Measurements from ENCODE around the gene TUBA3E.
A peak's percentile ranks its signal among the peaks of the same experiment; 100 is the strongest.
"Not testable (repeated sequence)": the region's sequence is repeated elsewhere in the genome, so short reads cannot be mapped to it uniquely, and the experiment has no call there.

TUBA3E gene

GRCh38 chr2:130187268-130187667, 11.0 kb downstream of the TUBA3E start:
- TF ChIP-seq, protein P1, sequence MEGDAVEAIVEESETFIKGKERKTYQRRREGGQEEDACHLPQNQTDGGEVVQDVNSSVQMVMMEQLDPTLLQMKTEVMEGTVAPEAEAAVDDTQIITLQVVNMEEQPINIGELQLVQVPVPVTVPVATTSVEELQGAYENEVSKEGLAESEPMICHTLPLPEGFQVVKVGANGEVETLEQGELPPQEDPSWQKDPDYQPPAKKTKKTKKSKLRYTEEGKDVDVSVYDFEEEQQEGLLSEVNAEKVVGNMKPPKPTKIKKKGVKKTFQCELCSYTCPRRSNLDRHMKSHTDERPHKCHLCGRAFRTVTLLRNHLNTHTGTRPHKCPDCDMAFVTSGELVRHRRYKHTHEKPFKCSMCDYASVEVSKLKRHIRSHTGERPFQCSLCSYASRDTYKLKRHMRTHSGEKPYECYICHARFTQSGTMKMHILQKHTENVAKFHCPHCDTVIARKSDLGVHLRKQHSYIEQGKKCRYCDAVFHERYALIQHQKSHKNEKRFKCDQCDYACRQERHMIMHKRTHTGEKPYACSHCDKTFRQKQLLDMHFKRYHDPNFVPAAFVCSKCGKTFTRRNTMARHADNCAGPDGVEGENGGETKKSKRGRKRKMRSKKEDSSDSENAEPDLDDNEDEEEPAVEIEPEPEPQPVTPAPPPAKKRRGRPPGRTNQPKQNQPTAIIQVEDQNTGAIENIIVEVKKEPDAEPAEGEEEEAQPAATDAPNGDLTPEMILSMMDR (conservative IDR thresholded peaks at IDR 0.05; ENCODE audit: low read depth, low read length): no peak
- no peak overlapping the region for H3K4me3 ChIP-seq (ENCODE audit: low read depth, low read length)
- DNase-seq (ENCODE audit: low read depth): no peak

DNA sequence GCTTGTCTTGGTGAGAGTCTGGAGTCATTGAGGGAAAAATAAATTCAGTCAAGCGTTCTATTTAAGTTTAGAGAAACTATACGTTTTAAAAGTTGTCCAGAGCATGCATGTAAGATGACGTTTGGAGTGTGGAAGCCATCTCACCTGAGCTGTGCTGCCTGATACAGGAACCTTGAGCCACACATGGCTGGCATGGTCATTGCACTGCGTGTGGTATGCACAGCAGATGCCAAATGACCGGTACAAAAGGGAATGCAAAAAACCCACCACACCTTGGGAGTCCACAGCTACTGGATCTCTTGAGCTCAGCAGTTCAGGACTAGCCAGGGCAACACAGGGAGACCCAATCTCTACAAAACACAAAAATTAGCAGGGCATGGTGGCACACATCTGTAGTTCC, 11.8 kb downstream of the TUBA3E start:
- H3K4me3 ChIP-seq (ENCODE audit: low read depth, low read length): no peak overlapping the region
- no peak for DNase-seq (ENCODE audit: low read depth)
- TF ChIP-seq, protein P1 (conservative IDR thresholded peaks at IDR 0.05; ENCODE audit: low read depth, low read length): no peak

DNA sequence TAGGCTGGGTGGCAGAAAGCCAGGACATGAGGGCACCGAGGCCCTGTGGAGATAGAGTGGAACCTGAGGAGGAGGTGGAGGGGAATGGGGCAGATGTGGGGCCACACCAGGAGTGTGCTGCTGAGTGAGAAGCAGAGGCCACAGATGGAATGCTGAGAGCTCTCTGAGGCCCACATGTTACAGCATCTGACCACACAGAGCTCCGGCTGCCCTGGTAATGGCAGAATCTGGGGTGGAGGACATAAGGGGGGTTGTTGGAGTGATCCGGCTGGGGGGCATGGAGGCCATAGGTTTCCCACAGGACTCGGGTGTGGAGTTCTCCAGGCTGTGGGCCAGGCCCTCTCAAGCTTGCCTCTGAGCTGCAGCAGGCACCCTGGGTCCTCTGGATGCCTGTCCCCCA, 12.3 kb downstream of the TUBA3E start:
- no peak overlapping the region for H3K4me3 ChIP-seq (ENCODE audit: low read depth, low read length)
- peak; percentile 27 for DNase-seq (ENCODE audit: low read depth)
- TF ChIP-seq, protein P1 (conservative IDR thresholded peaks at IDR 0.05; ENCODE audit: low read depth, low read length): no peak

DNA sequence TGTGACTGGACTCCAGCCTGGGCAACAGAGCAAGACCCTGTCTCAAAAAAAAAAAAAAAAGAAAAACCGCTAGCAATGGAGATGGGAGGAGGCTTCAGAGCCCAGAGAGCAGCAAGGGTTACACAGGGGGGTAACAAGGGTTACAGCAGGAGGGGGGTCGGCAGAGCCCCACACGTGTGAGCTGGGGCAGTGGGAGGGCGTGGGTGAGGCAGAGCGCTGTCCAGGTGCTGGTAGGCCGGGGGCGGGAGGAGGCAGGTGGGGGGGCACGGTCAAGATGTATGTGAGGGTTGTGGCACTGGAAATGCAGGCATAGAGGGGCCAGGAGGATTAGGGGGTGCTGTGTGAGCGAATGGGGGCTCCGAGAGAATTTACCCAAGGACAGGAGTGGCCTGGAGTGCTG, 12.8 kb downstream of the TUBA3E start:
- no peak for DNase-seq (ENCODE audit: low read depth)
- no peak overlapping the region for H3K4me3 ChIP-seq (ENCODE audit: low read depth, low read length)
- TF ChIP-seq, protein P1 (conservative IDR thresholded peaks at IDR 0.05; ENCODE audit: low read depth, low read length): no peak

- H3K4me3 ChIP-seq (ENCODE audit: low read depth, low read length): peak overlapping the region; percentile 59
- DNase-seq (ENCODE audit: low read depth): peak; percentile 59
- TF ChIP-seq, protein P1 (conservative IDR thresholded peaks at IDR 0.05; ENCODE audit: low read depth, low read length): no peak
Observed at GRCh38 chr2:130183512-130184373, 14.5 kb downstream of the TUBA3E start.

- DNase-seq (ENCODE audit: low read depth): not testable (repeated sequence)
Observed at GRCh38 chr2:130182826-130183511, 15.3 kb downstream of the TUBA3E start.

DNA sequence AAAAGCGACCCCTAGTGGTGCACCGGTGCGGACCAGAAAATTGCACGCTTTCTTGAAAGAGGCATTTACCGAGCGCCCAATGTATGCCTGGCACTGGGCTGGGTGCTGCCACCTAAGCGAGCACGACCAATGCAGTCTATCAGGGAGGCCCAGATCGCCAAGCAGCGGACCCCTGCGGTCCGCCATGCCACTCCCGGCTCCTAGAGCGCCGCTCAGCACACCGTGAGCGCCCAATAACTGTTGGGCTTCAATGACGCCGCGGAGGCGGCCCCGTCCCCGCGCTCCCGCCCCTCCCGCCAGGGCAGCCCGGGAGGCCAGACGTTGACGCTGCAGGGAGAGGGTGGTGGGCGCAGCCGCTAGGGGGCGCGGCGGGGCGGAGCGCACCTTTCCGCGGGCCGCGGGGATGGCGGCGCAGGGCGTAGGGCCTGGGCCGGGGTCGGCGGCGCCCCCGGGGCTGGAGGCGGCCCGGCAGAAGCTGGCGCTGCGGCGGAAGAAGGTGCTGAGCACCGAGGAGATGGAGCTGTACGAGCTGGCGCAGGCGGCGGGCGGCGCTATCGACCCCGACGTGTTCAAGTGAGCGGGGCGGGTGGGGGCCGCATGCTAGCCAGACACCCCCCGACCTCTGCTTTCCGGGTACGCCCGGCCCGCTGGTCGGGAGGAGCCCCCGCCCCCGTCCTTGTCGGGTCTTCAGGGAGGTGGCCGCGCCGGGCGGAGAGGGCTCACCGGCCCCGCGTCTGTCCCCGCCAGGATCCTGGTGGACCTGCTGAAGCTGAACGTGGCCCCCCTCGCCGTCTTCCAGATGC, 16.2 kb downstream of the TUBA3E start, which contains the start of gene MZT2B:
TSS of gene MZT2B (plus strand) at position 383 of the 803 bp plus-strand sequence. CDS start at position 404, 21 bp downstream.
- TF ChIP-seq, protein P1 (conservative IDR thresholded peaks at IDR 0.05; ENCODE audit: low read depth, low read length): peak; percentile 48
- peak; percentile 85 for DNase-seq (ENCODE audit: low read depth)
- H3K4me3 ChIP-seq (ENCODE audit: low read depth, low read length): peak within 1 kb of the TSS; percentile 91

More at GRCh38 chr2:130182826-130183511, 15.3 kb downstream of the TUBA3E start:
- H3K4me3 ChIP-seq (ENCODE audit: low read depth, low read length): peak overlapping the region; percentile 59

All from choroid plexus epithelial cell (primary cell).